Body of pancreas (tissue), 4 donors: ENCODE results near the gene DOCK9.

Source experiments
- POLR2A ChIP-seq, 3 donors: fragments of 450-650 bp; IDR thresholded peaks; one replicate each; pipeline ENCODE4 v1.6.1; 2016; ENCODE audit warnings: antibody characterized with exemption in 3 of 3, mild to moderate bottlenecking in 2 of 3
- TF ChIP-seq, protein P1 (sequence below), 7 experiments: fragments of 450-650 bp in 4 of 7; fragments of 200-600 bp in 3 of 7; sonication (generic) in 3 of 7; IDR thresholded peaks; one replicate each; pipeline ENCODE4 v1.5.1; 2016 to 2019; ENCODE audit warnings: antibody characterized with exemption in 7 of 7

- TF ChIP-seq, protein P1, sequence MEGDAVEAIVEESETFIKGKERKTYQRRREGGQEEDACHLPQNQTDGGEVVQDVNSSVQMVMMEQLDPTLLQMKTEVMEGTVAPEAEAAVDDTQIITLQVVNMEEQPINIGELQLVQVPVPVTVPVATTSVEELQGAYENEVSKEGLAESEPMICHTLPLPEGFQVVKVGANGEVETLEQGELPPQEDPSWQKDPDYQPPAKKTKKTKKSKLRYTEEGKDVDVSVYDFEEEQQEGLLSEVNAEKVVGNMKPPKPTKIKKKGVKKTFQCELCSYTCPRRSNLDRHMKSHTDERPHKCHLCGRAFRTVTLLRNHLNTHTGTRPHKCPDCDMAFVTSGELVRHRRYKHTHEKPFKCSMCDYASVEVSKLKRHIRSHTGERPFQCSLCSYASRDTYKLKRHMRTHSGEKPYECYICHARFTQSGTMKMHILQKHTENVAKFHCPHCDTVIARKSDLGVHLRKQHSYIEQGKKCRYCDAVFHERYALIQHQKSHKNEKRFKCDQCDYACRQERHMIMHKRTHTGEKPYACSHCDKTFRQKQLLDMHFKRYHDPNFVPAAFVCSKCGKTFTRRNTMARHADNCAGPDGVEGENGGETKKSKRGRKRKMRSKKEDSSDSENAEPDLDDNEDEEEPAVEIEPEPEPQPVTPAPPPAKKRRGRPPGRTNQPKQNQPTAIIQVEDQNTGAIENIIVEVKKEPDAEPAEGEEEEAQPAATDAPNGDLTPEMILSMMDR (IDR thresholded peaks at IDR 0.05) = no peak
- TF ChIP-seq POLR2A (IDR thresholded peaks at IDR 0.05) = no peak
These were observed 80.2 kb downstream of the DOCK9 start for GRCh38 chr13:98897706-98898105.
